ENCODE measurements around the gene KBTBD13.
"Not testable (repeated sequence)": the region's sequence is repeated elsewhere in the genome, so short reads cannot be mapped to it uniquely, and the experiment has no call there.

DNA sequence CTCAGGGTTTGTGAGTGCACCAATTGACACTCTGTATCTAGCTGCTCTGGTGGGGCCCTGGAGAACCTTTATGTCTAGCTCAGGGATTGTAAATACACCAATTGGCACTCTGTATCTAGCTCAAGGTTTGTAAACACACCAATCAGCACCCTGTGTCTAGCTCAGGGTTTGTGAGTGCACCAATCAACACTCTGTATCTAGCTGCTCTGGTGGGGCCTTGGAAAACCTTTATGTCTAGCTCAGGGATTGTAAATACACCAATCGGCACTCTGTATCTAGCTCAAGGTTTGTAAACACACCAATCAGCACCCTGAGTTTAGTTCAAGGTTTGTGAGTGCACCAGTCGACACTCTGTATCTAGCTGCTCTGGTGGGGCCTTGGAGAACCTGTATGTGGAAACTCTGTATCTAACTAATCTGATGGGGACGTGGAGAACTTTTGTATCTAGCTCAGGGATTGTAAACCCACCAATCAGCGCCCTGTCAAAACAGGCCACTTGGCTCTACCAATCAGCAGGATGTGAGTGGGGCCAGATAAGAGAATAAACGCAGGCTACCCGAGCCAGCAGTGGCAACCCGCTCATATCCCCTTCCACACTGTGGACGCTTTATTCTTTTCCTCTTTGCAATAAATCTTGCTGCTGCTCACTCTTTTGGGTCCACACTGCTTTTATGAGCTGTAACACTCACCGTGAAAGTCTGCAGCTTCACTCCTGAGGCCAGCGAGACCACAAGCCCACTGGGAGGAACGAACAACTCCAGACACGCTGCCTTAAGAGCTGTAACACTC is 745 bp upstream of the KBTBD13 start:
- TF ChIP-seq, protein P1, sequence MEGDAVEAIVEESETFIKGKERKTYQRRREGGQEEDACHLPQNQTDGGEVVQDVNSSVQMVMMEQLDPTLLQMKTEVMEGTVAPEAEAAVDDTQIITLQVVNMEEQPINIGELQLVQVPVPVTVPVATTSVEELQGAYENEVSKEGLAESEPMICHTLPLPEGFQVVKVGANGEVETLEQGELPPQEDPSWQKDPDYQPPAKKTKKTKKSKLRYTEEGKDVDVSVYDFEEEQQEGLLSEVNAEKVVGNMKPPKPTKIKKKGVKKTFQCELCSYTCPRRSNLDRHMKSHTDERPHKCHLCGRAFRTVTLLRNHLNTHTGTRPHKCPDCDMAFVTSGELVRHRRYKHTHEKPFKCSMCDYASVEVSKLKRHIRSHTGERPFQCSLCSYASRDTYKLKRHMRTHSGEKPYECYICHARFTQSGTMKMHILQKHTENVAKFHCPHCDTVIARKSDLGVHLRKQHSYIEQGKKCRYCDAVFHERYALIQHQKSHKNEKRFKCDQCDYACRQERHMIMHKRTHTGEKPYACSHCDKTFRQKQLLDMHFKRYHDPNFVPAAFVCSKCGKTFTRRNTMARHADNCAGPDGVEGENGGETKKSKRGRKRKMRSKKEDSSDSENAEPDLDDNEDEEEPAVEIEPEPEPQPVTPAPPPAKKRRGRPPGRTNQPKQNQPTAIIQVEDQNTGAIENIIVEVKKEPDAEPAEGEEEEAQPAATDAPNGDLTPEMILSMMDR (IDR thresholded peaks at IDR 0.05): not testable (repeated sequence)
- not testable (repeated sequence) for TF ChIP-seq SIN3A (IDR thresholded peaks at IDR 0.05; ENCODE audit: borderline replicate concordance, insufficient read depth, low read depth, low read length)

Data from Panc1 (cell line).